HPDE6-E6E7 (cell line): ENCODE data around the gene RUNX1.

ENCODE experiments used
- DNase-seq: peaks from one replicate; pipeline ENCODE4 v3.0.0; 2011; ENCODE audit warnings: missing footprints; ENCODE audit errors: extremely low spot score

RUNX1 gene

DNA sequence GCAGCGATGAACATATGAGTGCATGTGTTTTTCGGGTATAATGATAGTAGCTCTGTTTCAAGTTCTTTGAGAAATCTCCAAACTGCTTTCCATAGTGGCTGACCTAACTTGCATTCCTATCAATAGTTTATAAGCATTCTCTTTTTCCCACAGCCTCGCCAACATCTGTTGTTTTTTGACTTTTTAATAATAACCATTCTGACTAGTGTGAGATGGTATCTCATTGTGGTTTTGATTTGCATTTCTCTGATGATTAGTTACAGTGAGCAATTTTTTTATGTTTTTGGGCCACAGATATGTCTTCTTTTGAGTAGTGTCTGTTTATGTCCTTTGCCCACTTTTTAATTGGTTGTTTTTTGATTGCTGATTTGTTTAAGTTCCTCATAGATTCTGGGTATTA is 10.6 kb upstream of the RUNX1 start:
- DNase-seq, result no peak

DNA sequence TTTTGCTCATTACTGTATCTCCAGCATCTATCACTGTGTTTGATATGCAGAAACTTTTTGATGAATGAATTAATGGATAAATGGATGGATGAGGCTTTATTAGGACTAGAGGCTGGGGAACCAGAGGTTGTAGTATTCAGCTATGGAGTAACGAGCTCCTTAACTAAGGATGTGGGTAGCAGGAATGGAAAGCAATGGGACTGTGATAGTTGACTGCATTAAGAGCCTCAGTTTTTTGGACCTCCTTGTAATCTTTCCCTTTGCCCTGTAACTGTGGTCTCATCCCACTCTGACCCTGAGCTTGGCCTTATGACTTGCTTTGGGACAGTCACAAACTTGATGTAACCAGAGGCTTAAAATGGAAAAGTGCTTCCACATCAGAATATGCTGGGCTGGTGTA is 9.0 kb upstream of the RUNX1 start:
- DNase-seq, result no peak

GRCh38 chr21:35057428-35057827 is 8.3 kb upstream of the RUNX1 start:
- no peak for DNase-seq

- DNase-seq, result no peak
Measured at GRCh38 chr21:35053356-35054096, 4.4 kb upstream of the RUNX1 start.

- DNase-seq, result no peak
Measured at GRCh38 chr21:35052801-35053200, 3.7 kb upstream of the RUNX1 start.

GRCh38 chr21:35051287-35051818 is 2.3 kb upstream of the RUNX1 start:
- DNase-seq, result peak; percentile 67

DNA sequence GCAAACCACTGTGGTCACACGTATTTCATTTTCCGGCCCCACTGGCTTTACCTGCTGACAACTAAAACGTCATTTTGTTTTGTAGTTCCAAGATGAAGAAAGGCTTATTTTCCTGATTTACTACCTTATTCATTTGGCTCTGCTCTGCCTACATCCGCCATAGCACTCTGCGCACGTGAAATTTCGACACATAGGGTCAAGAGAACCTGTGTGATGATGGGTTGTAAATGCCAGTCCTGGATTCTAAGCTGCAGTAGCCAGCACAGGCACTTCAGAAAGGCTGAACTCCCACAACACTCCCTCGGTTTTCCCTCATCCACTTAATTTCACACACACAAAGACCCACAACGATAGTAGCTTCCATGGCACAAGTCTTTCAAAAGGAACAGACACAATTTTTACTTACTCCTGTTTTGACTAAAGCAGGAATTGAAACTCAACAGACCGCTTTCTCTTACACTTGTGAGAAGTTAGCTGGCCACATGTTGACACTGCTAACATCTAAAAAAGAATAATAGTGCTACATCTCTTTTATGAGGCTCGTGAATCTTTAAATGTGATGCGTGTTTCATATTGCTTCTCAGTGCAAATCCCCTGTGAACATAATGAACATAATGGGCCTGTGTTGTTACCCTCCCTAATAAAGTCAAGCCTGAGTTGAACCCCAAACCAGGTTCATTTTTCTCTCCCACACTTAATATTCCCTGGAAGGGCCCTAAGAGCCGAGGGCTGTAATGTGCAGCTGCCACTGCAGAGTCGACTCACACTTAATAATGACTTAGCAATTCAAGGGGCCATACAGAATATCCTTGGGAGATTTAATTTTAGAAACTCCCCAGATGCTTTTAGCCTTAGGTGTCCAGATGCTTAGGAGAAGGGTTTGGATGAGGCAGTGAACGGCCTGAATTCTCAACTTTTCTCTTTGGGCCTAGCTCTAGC is 1.5 kb upstream of the RUNX1 start:
- DNase-seq, result no peak

DNA sequence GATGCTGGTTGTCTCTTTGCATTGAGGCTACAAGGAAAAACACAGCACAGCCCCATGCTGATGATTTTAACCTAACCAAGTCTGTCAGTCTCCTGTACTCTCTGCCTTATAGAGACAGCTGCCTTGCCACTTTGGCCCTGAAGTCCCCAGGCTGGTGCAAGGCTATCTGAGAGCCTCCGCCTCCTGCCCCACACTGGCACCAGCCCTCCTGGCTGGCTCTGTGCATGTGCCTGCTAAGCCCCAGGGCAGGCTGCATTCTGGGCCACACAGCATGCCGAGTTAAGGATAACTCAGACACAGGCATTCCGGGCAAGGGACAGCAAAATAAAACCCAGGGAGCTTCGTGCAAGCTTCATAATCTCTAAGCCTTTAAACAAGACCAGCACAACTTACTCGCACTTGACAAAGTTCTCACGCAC is 910 bp downstream of the RUNX1 start:
- no peak for DNase-seq

- DNase-seq, result no peak
Measured at GRCh38 chr21:35046880-35047229, 2.2 kb downstream of the RUNX1 start.

DNA sequence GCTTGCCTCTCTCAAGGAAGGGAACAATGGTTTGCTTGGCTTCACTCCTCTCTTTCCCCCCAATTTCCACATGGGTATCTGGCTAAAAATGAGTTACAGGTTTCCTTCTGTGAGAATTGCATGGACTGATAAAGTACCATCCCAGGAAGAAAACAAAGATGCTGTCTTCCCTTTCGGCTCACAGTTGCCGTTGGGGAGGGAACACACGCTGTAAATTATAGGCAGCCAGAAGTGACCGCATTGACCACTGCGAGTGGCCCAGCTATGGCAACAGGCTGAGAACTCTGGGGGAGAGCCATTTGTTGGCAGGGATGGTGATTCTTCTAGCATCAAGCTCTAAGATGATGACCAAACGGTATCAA is 2.9 kb downstream of the RUNX1 start:
- no peak for DNase-seq

GRCh38 chr21:35045542-35046262 is 3.4 kb downstream of the RUNX1 start:
- no peak for DNase-seq

DNA sequence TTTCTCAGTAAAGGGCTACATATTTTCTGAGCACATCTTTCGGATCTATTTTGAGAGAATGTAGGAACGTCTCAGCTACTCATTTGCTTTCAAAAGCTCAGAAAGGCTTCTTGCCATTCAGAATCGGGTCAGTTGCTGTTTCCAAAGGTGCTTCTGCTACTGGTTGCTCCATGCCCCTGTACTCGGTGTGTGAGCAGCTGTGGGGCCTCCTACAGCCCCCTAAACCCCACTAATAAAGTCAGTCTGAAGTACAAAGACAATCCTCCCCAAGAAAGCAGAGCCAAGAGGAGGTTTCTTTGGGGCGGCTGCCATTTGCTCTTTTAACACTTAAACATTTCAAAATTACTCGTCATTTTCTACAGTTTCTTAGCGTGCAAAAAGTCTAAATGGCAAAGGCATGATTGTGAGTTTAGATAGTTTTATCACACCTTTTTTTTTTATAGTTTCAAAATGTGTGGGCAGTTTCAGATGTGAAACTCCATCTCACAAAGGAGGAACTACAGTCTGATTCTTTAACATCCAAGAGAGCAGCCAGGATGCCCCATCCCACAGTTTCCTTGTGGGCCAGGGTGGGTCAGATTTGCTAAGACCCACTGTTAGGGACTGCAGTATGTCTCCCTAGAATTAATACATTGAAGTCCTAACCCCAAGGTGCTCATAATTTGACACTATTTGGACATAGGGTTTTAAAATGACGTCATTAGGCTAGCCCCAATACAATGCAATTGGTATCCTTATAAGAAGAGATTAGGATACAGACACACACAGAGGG is 4.1 kb downstream of the RUNX1 start:
- no peak for DNase-seq

DNA sequence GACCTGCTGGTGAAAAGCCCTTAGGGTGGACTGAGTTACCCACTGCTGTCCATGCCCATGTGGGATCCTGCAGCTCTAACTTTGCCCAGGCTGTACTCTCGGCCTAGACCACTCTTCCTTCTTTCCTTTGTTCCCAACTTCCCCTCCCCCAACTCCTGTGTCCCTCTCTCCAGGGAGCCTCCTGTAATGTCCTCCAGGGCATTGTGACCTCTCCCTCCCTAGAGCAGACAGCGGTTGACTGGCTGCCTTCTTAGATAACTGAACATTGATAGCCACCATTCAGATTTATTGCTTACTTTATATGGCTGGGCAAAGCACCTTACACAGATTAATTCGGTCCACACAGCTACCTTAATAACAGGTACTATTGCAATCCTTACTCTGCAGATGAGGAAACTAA is 5.0 kb downstream of the RUNX1 start:
- DNase-seq, result no peak

DNA sequence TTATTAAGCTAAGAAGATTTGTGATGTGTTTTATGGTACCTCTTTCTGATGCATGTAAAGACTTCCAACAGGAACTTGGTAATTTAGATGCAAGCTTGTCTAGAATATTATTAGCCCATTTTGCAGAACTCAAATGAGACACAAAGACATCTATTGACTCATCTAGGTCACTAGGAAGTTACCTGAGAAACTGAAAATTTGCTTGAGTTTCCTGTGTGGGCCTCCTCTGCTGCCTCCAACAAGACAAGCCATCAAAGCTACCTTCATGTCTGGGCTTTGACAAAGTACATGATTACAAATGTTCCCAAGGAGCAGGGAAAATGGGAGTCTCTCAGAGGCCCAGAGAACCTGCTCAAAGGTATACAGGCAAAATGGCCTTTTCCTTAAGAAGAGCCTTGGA is 5.6 kb downstream of the RUNX1 start:
- DNase-seq, result no peak

GRCh38 chr21:35042836-35043235 is 6.3 kb downstream of the RUNX1 start:
- DNase-seq, result no peak

DNA sequence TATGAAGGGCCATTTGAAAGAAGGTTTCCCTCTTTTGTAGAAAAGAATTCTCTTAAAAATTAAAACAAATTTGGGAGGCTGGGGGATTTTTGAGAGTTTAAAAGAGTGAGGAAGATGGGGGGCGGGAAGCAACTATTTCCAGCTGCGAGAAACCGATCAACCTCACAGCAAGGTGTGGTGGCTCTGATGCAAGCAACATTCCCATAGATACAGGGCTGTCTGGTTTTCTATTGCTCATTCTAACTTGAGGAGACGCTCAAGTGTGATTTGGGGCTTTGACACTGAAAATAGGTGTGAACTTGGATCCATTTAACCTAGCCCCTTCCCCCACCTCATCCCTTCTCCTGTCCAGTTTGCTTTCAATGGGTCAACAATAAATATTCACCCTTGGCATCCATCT is 7.2 kb downstream of the RUNX1 start:
- no peak for DNase-seq

DNA sequence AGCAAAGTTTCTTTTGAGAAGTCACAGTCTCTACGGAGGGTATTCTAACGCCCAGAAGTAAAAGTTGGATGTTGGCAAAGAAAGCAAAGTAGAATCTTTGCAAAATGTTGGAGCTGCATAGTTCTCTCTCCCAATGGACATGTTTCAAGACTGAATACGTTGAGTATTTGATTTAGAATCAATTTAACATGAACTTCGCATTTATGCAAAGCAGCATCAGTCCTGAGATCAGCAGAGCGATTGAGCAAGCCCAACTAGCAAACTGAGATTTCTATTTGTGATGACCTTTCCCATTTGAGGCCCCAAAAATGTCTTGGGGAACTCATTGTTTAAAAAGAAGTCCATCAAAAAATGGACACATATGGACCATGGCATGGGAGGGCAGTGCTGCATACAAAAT is 8.0 kb downstream of the RUNX1 start:
- no peak for DNase-seq

GRCh38 chr21:35039595-35040289 is 9.4 kb downstream of the RUNX1 start:
- no peak for DNase-seq

- no peak for DNase-seq
Measured at GRCh38 chr21:35038772-35039319, 10.3 kb downstream of the RUNX1 start.

GRCh38 chr21:35037384-35037765 is 11.7 kb downstream of the RUNX1 start:
- DNase-seq, result no peak
